ENCODE results near the gene SPPL2C.

The SPPL2C gene

DNA sequence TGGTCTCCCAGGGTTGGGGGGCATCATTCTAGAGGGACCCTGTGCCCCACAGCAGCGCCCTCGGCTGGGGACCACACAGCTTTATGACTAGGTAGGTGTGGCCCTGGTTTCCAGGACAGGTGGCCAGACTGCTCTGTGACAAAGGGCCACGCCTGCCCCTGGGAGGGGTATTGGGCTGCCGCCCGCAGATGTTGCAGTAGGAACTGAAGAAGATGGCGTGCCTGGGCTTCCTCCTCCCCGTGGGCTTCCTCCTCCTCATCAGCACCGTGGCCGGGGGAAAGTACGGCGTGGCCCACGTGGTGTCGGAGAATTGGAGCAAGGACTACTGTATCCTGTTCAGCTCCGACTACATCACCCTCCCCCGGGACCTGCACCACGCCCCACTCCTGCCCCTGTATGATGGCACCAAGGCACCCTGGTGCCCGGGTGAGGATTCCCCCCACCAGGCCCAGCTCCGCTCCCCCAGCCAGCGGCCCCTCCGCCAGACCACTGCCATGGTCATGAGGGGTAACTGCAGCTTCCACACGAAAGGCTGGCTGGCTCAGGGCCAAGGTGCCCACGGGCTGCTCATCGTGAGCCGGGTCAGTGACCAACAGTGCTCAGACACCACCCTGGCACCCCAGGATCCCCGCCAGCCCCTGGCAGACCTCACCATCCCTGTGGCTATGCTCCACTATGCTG lies at the start of gene SPPL2C:
Gene SPPL2C (plus strand): TSS at position 187 of the 681 bp plus-strand sequence. CDS start 26 bp downstream, at position 213.
- no peak for DNase-seq

- DNase-seq = no peak
Measured at GRCh38 chr17:45800816-45801215, 43.9 kb upstream of the SPPL2C start.

DNA sequence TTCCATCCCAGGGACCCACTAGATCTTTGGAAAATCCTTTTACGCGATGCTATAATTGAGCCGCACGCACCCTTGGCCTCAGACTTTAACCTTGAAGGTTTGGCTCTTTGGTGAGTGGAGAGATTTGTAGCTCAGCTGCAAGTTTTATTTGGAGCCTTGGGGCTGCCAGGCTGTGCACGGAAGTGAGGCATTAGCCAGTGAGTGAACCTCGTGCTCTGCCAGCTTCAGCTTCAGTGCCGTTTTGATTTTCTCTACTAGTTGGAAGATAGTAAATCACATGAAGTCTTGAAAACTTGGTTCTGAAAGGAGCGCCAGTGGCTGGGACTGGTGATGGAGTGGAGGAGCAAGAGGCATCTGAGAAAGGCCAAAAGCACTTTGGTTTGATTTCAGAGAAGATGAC lies 43.3 kb upstream of the SPPL2C start:
- DNase-seq = peak in 1 of 56 donors; percentile 14

- no peak for DNase-seq
Measured at GRCh38 chr17:45808845-45809244, 35.8 kb upstream of the SPPL2C start.

DNA sequence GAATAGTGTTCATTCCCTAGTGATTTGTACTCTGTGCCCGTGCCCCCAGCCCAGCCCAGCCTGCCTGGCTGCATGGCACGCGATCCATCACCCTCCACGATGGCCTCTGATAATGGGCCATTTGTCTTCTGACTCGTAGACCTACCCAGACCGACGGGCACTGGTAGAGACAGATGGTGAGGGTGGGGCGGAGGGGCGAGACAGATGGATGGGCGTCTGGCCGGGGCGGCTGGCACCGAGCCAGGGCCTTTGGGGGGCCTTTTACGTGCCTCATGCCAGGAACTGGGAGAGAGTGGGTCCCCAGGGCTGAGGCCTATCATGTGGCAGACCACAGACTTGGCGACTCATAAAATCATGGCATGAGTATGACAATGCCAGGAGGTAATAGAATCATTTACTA lies 35.2 kb upstream of the SPPL2C start:
- DNase-seq = peak in 1 of 56 donors; percentile 46

GRCh38 chr17:45812102-45812501 lies 32.6 kb upstream of the SPPL2C start:
- no peak for DNase-seq

DNA sequence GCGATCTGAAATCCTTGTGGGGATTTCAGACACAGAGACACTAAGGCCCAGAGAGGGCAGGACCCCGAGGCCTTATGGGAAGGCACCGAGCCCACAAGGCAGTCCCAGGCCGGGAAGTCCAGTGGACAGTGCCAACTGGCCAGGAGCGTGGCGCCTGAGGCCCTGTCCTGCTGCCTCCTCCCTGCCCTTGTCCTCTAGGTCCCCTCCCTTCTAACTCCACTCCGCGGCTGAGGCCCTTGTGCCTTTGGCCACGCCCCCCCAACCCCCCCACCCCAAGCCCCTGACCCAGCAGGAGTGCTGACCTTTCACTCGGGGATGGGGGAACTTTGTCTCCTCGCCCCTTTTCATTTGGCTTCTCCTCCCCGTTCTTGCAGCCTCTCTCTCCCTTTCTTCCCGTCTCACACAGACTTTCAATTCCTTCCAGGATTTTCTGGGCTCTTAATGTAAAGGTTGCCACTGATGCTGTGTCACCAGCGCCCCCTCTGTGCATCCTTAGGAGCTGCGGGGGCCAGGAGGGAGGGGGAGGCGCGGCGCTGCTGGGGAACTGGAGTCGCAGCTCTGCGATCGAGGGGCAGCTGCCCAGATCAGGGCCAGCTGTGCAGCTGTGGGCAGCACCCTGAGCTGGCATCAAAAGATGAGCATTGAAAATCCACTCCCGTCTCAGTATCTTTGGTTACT lies 31.5 kb upstream of the SPPL2C start:
- peak in 30 of 56 donors; percentile 7 to 75 (median 36) for DNase-seq

- peak in 32 of 56 donors; percentile 9 to 72 (median 38) for DNase-seq
Measured at GRCh38 chr17:45814622-45815606, 29.8 kb upstream of the SPPL2C start.

DNA sequence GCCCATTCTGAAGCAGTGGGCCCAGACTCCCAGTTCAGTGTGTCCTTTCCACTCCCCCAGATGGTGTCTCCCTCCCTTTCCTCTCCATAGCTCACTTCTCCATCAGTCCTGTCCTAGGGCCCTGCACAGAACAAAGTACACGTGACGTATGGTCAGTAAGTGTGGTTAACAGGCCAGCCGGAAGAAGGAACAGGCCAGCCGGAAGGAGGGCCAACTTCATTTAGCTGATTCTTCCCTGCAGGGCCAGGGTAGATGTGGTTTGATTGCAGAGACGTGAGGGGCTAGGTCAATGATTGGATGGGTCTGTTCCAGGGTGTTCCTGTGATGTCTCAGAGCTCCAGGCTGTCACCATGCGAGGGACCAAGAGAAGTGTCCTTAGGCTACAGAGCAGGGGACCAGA lies 28.9 kb upstream of the SPPL2C start:
- DNase-seq = no peak

DNA sequence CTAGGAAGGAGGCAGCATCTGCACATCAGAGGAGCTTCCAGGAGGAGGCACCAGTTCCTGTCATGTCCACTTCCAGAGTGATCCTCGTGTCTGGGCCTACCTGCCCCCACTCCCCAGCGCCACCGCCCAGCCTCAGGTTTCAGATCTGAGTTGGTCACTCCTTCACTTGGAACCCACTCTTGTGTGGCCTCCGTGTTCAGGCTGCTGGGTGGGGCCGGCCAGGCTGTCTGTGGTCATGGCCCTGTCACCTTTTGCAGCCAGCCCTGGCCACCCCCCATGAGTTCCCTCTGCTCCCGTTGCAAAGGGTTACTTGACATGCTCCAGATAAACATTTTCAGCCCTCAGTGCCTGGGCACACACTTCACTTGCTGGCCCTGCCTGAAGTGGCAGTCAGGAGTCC lies 26.6 kb upstream of the SPPL2C start:
- no peak for DNase-seq

- DNase-seq = peak in 3 of 56 donors; percentile 9 to 44 (median 10)
Measured at GRCh38 chr17:45818699-45819098, 26.0 kb upstream of the SPPL2C start.

- no peak for DNase-seq
Measured at GRCh38 chr17:45819632-45820031, 25.0 kb upstream of the SPPL2C start.

DNA sequence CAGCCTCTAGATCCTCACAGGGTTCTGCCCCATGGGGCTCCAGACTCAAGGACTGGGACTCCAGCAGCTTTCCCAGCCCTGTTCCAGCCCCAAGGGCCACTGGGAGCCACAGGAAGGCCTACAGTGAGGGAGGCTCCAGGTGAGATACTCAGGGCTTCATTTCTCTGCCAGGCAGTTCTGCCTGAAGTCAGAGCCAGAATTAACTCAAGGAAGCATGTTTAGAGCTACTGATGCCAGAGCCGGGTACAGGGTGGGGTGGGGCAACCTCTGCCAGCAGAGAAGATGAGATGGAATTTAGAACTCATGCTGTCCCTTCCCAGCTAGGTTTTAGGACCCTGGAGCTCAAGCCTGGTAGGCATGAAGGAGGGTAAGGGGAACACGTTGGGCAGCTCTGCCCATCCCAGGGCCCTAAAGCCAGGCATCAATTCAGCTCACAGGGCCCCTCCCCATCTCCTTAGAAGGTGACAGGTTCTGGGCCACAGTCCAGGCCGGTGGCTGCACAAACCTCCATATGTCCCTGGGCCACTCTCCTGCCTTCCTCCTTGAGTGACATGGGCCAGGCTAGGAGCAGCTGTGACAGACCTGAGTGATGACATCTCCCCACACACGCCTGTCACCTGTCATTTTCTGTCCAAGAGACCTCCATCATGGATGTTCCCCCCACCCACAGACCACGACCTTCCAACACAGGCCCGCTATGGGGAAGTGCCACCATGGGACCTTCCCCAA lies 24.5 kb upstream of the SPPL2C start:
- DNase-seq = no peak

DNA sequence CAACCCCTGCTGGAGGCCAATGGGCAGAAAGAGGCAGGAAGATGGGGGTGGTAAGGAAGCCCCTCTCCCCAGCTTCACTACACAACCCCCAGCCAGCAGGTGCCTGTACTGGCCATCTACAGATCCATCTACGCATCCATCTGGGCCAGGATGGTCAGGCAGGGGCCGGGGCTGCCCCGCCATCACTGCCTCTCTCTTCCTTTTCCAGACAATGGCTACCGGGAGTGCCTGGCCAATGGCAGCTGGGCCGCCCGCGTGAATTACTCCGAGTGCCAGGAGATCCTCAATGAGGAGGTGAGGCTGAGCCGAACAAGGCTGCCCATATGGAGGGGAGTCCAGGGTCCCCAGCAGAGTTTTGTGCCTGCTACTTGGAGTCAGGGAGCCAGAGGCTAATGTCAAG lies 23.5 kb upstream of the SPPL2C start:
- no peak for DNase-seq

GRCh38 chr17:45823598-45823997 lies 21.1 kb upstream of the SPPL2C start:
- no peak for DNase-seq

DNA sequence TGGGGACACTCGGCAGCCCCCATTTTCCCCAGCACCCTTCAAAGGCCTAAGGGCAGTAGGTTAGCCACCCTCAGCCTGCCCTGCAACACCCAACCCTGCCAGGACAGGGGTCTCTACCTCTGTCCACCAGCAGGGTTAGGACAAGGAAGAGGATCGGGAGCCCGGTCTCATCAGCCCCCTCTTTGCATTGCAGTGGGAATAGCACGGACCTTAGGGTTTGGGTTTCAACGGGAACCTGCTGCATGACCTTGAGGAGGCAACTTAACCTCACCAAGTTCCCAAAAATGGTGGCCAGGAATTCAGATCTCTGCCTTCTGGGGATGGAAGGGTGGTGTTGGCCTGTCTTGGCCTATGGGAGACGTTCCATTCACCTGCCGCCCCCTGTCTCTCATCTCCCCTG lies 20.2 kb upstream of the SPPL2C start:
- no peak for DNase-seq

GRCh38 chr17:45824901-45825492 lies 19.7 kb upstream of the SPPL2C start:
- no peak for DNase-seq

GRCh38 chr17:45825792-45826191 lies 18.9 kb upstream of the SPPL2C start:
- DNase-seq = peak in 31 of 56 donors; percentile 15 to 82 (median 37)

GRCh38 chr17:45826919-45827588 lies 17.6 kb upstream of the SPPL2C start:
- peak in 2 of 56 donors; percentile 5 to 17 for DNase-seq

DNA sequence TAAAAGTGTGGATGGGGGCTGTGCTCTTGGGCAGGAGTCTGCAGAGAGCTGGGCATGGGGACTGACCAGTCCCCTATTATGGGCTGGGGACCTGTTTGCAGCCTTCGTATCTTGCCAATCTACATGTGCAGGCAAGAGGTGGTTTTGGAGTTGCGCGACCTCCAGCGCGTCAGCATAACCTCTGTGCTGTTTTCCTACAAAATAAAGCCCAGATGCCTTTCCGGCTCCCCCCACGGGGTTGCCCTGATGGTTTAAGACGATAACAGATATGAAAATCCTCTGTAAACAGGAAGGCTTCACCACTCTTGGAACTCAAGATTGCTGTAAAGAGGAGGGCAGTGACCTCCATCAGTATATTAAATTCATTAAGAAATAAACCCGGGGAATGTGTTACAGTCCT lies 16.5 kb upstream of the SPPL2C start:
- no peak for DNase-seq
